ENCODE data around the gene LDHD. TPM values are rescaled to one million over a fixed set of nuclear protein-coding genes. Genes with fewer than 3 reads are reported as not detected.

The LDHD gene
- total and polyA plus RNA-seq, 2 experiments from 2014 or later, result 0.65 to 1.1 TPM

GRCh38 chr16:75089486-75090202 lies 26.9 kb downstream of the LDHD start:
- WGBS, 2 experiments (ENCODE audit: low coverage in 1 of 2, low lambda C conversion rate in 2 of 2, missing lambda C conversion rate in 2 of 2), result 80 to 82% methylated on average over 6 of the region's 6 CpGs
- Histone ChIP-seq H3K27me3 (replicated peaks; ENCODE audit: insufficient read depth) (no peaks in the 10 kb centered on the region), H3K36me3 (ENCODE audit: low read depth) (no peaks in the 10 kb centered on the region), H3K79me2 (ENCODE audit: insufficient read depth) (peaks cover 63% of the 10 kb centered on the region), H3K9ac (no peak overlapping the region), H3K27ac (no peak overlapping the region), H3K9me3 (ENCODE audit: low read depth) (no peaks in the 10 kb centered on the region), H3F3A (ENCODE audit: insufficient read depth) (0 out of 2 replicates have a peak, but pooled peaks cover 6% of the 10 kb centered on the region), H3K4me2 (ENCODE audit: unreplicated experiment) (no peak overlapping the region), H2AFZ (no peak overlapping the region), H3K9me2 (ENCODE audit: insufficient read depth) (0 out of 2 replicates have a peak, but pooled peaks cover 4% of the 10 kb centered on the region), H4K20me1 (ENCODE audit: insufficient read depth) (no peaks in the 10 kb centered on the region), H3K4me3 (no peak overlapping the region), H3K4me1 (ENCODE audit: insufficient read depth) (peaks cover 27% of the 10 kb centered on the region)
- in situ Hi-C loops (cut with MboI), result no loop called here
- DNase-seq, result no peak
- TF ChIP-seq EZH2phosphoT487 (IDR thresholded peaks at IDR 0.05; ENCODE audit: insufficient read depth, low read depth), result no peak
- TF ChIP-seq EZH2 (IDR thresholded peaks at IDR 0.05; ENCODE audit: insufficient read depth, poor library complexity, severe bottlenecking), result no peak

DNA sequence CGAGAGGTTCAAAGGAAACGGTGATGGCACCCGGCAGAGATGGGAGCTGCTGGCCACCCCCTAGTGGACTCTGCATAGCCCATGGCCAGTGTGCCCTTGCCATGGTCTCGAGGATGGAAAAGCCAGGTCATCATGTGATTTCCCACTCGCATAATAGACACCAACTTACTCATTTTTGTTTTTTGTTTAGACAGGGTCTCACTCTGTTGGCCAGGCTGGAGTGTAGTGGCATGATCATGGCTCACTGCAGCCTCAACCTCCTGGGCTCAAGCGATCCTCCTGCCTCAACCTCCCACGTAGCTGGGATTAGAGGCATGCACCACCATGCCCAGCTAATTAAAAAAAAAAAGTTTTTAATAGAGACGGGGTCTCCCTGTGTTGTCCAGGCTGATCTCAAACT lies 27.6 kb downstream of the LDHD start:
- H4K20me1 ChIP-seq (ENCODE audit: insufficient read depth), result no peaks in the 10 kb centered on the region
- H3K4me1 ChIP-seq (ENCODE audit: insufficient read depth), result peaks cover 27% of the 10 kb centered on the region
- no peak for DNase-seq
- H3K27ac ChIP-seq, result no peak overlapping the region
- no peak overlapping the region for H3K4me2 ChIP-seq (ENCODE audit: unreplicated experiment)
- 0 out of 2 replicates have a peak, but pooled peaks cover 4% of the 10 kb centered on the region for H3K9me2 ChIP-seq (ENCODE audit: insufficient read depth)
- no peak for TF ChIP-seq EZH2 (IDR thresholded peaks at IDR 0.05; ENCODE audit: insufficient read depth, poor library complexity, severe bottlenecking)
- no peak for TF ChIP-seq EZH2phosphoT487 (IDR thresholded peaks at IDR 0.05; ENCODE audit: insufficient read depth, low read depth)
- no peak overlapping the region for H2AFZ ChIP-seq
- no peaks in the 10 kb centered on the region for H3K36me3 ChIP-seq (ENCODE audit: low read depth)
- H3K79me2 ChIP-seq (ENCODE audit: insufficient read depth), result peaks cover 66% of the 10 kb centered on the region
- WGBS, 2 experiments (ENCODE audit: low coverage in 1 of 2, low lambda C conversion rate in 2 of 2, missing lambda C conversion rate in 2 of 2), result 80 to 84% methylated on average over 8 of the region's 8 CpGs
- no peak overlapping the region for H3K4me3 ChIP-seq
- no peaks in the 10 kb centered on the region for H3K27me3 ChIP-seq (replicated peaks; ENCODE audit: insufficient read depth)
- in situ Hi-C loops (cut with MboI), result no loop called here
- H3F3A ChIP-seq (ENCODE audit: insufficient read depth), result 0 out of 2 replicates have a peak, but pooled peaks cover 6% of the 10 kb centered on the region
- H3K9me3 ChIP-seq (ENCODE audit: low read depth), result no peaks in the 10 kb centered on the region
- H3K9ac ChIP-seq, result no peak overlapping the region

GRCh38 chr16:75088216-75088615 lies 28.4 kb downstream of the LDHD start:
- H4K20me1 ChIP-seq (ENCODE audit: insufficient read depth), result no peaks in the 10 kb centered on the region
- no peaks in the 10 kb centered on the region for H3K36me3 ChIP-seq (ENCODE audit: low read depth)
- H3K9ac ChIP-seq, result no peak overlapping the region
- peaks cover 27% of the 10 kb centered on the region for H3K4me1 ChIP-seq (ENCODE audit: insufficient read depth)
- H3F3A ChIP-seq (ENCODE audit: insufficient read depth), result 0 out of 2 replicates have a peak, but pooled peaks cover 6% of the 10 kb centered on the region
- no peak overlapping the region for H2AFZ ChIP-seq
- WGBS, 2 experiments (ENCODE audit: low coverage in 1 of 2, low lambda C conversion rate in 2 of 2, missing lambda C conversion rate in 2 of 2), result 98 to 99% methylated on average over 3 of the region's 3 CpGs
- no peak overlapping the region for H3K27ac ChIP-seq
- no peak overlapping the region for H3K4me2 ChIP-seq (ENCODE audit: unreplicated experiment)
- H3K79me2 ChIP-seq (ENCODE audit: insufficient read depth), result peaks cover 73% of the 10 kb centered on the region
- TF ChIP-seq EZH2 (IDR thresholded peaks at IDR 0.05; ENCODE audit: insufficient read depth, poor library complexity, severe bottlenecking) (no peak), EZH2phosphoT487 (IDR thresholded peaks at IDR 0.05; ENCODE audit: insufficient read depth, low read depth) (no peak)
- no peak for DNase-seq
- 0 out of 2 replicates have a peak, but pooled peaks cover 4% of the 10 kb centered on the region for H3K9me2 ChIP-seq (ENCODE audit: insufficient read depth)
- no peaks in the 10 kb centered on the region for H3K27me3 ChIP-seq (replicated peaks; ENCODE audit: insufficient read depth)
- H3K4me3 ChIP-seq, result no peak overlapping the region
- in situ Hi-C loops (cut with MboI), result no loop called here
- H3K9me3 ChIP-seq (ENCODE audit: low read depth), result no peaks in the 10 kb centered on the region

DNA sequence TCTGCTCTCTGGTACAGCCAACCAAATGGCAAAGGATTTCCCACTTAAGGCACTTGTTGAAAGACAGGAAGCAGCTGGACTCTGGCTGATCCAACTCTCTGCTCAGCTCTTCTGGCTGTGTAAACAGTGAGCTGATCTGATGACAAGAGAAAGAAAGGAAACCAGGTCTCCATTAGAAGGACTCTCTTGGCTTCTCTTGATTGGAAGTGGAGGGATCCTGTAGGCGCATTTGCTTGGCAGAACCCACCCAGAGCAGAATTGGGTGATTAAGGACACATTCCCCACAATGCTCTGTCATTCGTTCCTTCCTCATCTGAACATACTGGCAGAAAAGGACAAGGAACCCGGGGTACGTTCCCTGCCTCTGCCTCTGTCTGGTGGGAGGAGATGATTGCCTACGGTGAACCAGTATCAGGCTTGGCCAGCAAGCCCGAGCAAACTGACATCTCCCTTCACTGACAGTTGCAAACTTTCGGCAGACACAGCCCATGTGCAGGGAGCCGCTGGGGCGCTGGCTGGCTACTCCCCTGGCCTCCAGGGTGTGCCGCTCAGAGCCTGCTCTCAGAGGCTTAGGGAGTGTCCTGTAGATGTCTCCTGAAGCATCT lies 29.1 kb downstream of the LDHD start:
- H3K9ac ChIP-seq, result no peak overlapping the region
- peak overlapping the region; percentile 51 for H3K4me2 ChIP-seq (ENCODE audit: unreplicated experiment)
- DNase-seq, result peak; percentile 44
- in situ Hi-C loops (cut with MboI), result no loop called here
- 0 out of 2 replicates have a peak, but pooled peaks cover 4% of the 10 kb centered on the region for H3K9me2 ChIP-seq (ENCODE audit: insufficient read depth)
- no peaks in the 10 kb centered on the region for H3K27me3 ChIP-seq (replicated peaks; ENCODE audit: insufficient read depth)
- 0 out of 2 replicates have a peak, but pooled peaks cover 6% of the 10 kb centered on the region for H3F3A ChIP-seq (ENCODE audit: insufficient read depth)
- no peaks in the 10 kb centered on the region for H3K9me3 ChIP-seq (ENCODE audit: low read depth)
- H3K36me3 ChIP-seq (ENCODE audit: low read depth), result no peaks in the 10 kb centered on the region
- H3K27ac ChIP-seq, result no peak overlapping the region
- H2AFZ ChIP-seq, result peak overlapping the region; percentile 55; the same call in 1 of the 2 replicates
- H3K4me1 ChIP-seq (ENCODE audit: insufficient read depth), result peaks cover 27% of the 10 kb centered on the region
- peak overlapping the region; percentile 26 for H3K4me3 ChIP-seq
- peaks cover 80% of the 10 kb centered on the region for H3K79me2 ChIP-seq (ENCODE audit: insufficient read depth)
- TF ChIP-seq EZH2 (IDR thresholded peaks at IDR 0.05; ENCODE audit: insufficient read depth, poor library complexity, severe bottlenecking) (no peak), EZH2phosphoT487 (IDR thresholded peaks at IDR 0.05; ENCODE audit: insufficient read depth, low read depth) (no peak)
- H4K20me1 ChIP-seq (ENCODE audit: insufficient read depth), result no peaks in the 10 kb centered on the region
- 17 to 20% methylated on average over 10 of the region's 10 CpGs for WGBS, 2 experiments (ENCODE audit: low coverage in 1 of 2, low lambda C conversion rate in 2 of 2, missing lambda C conversion rate in 2 of 2)

Data from GM23248 (cell line).